Stimulated activated CD8-positive, alpha-beta memory T cell treated with anti-CD3 and anti-CD28 coated beads, Interleukin-7, amount 100 ng/mL, for 1 hour (primary cell): Measurements from ENCODE around the gene BSG.
"Not testable (repeated sequence)": the region's sequence is repeated elsewhere in the genome, so short reads cannot be mapped to it uniquely, and the experiment has no call there.

Source experiments
- DNase-seq, 2 donors: peaks; one replicate each; pipeline ENCODE4 v3.0.0-alpha.2; 2020; ENCODE audit warnings: low read depth in 2 of 2

Gene BSG

GRCh38 chr19:604355-604754 is 32.0 kb downstream of the BSG start:
- DNase-seq, result no peak

- DNase-seq, result not testable (repeated sequence)
Measured at GRCh38 chr19:605061-605971, 32.9 kb downstream of the BSG start.

GRCh38 chr19:607301-608154 is 35.1 kb downstream of the BSG start:
- DNase-seq, result no peak

GRCh38 chr19:608155-609003 is 36.0 kb downstream of the BSG start:
- DNase-seq, result no peak

GRCh38 chr19:609004-609346 is 36.6 kb downstream of the BSG start:
- no peak for DNase-seq

- DNase-seq, result no peak
Measured at GRCh38 chr19:610071-610800, 37.8 kb downstream of the BSG start.

- DNase-seq, result peak; percentile 29 to 37
Measured at GRCh38 chr19:610801-611480, 38.5 kb downstream of the BSG start.

GRCh38 chr19:611481-611868 is 39.1 kb downstream of the BSG start:
- DNase-seq, result peak in 1 of 2 donors; percentile 21

GRCh38 chr19:612941-613340 is 40.5 kb downstream of the BSG start:
- DNase-seq, result no peak

GRCh38 chr19:613732-614567 is 41.6 kb downstream of the BSG start:
- no peak for DNase-seq

- no peak for DNase-seq
Measured at GRCh38 chr19:615619-616018, 43.2 kb downstream of the BSG start.

GRCh38 chr19:616062-616700 is 43.8 kb downstream of the BSG start:
- no peak for DNase-seq

- no peak for DNase-seq
Measured at GRCh38 chr19:616747-617526, 44.5 kb downstream of the BSG start.

- DNase-seq, result no peak
Measured at GRCh38 chr19:617551-618246, 45.3 kb downstream of the BSG start.

- DNase-seq, result no peak
Measured at GRCh38 chr19:618247-618619, 45.8 kb downstream of the BSG start.

- no peak for DNase-seq
Measured at GRCh38 chr19:618674-619285, 46.4 kb downstream of the BSG start.

- DNase-seq, result no peak
Measured at GRCh38 chr19:619286-620002, 47.0 kb downstream of the BSG start.
